Measurements from ENCODE around the gene LENG9. TPM values are rescaled to one million over a fixed set of nuclear protein-coding genes. Genes with fewer than 3 reads are reported as not detected.

Gene LENG9
- total RNA-seq, 1 donor from 2014 or later = 10.3 TPM

- no peak for TF ChIP-seq POLR2AphosphoS5 (IDR thresholded peaks at IDR 0.05; ENCODE audit: insufficient read depth in 1 of 2, low read depth in 1 of 2)
- TF ChIP-seq CTCF (IDR thresholded peaks at IDR 0.05) = no peak
- TF ChIP-seq POLR2A (IDR thresholded peaks at IDR 0.05) = no peak
- intact Hi-C loops (cut with DNase I) = no loop called here
- Histone ChIP-seq H3K36me3 (no peaks in the 10 kb centered on the region), H3K9me3 (no peaks in the 10 kb centered on the region), H3K27me3 (no peaks in the 10 kb centered on the region), H3K4me1 (peaks cover 47% of the 10 kb centered on the region), H3K4me3 (peak overlapping the region; percentile 48 to 50), H3K27ac (peak overlapping the region; percentile 88)
- no peak for DNase-seq (ENCODE audit: extremely low spot score in 2 of 2)
Measured at GRCh38 chr19:54473892-54474372, 10.4 kb upstream of the LENG9 start.

- H3K27me3 ChIP-seq = no peaks in the 10 kb centered on the region
- H3K27ac ChIP-seq = peak within 1 kb of the TSS; percentile 88
- peak in 1 of 2 donors; percentile 88 for DNase-seq (ENCODE audit: extremely low spot score in 2 of 2)
- H3K9me3 ChIP-seq = no peaks in the 10 kb centered on the region
- TF ChIP-seq CTCF (IDR thresholded peaks at IDR 0.05) (no peak), POLR2AphosphoS5 (IDR thresholded peaks at IDR 0.05; ENCODE audit: insufficient read depth in 1 of 2, low read depth in 1 of 2) (peak; percentile 72 to 94), POLR2A (IDR thresholded peaks at IDR 0.05) (peak in 1 of 2 donors; percentile 76)
- H3K4me3 ChIP-seq = peak within 1 kb of the TSS; percentile 48 to 50
- intact Hi-C loops (cut with DNase I) = no loop called here
- peaks cover 47% of the 10 kb centered on the region for H3K4me1 ChIP-seq
- H3K36me3 ChIP-seq = no peaks in the 10 kb centered on the region
Measured at GRCh38 chr19:54473071-54473891, 9.7 kb upstream of the LENG9 start, which contains the start of gene CDC42EP5. Gene CDC42EP5 (minus strand): TSS chr19:54473296. CDS start chr19:54465547, 7,749 bp downstream.

GRCh38 chr19:54470991-54471782 is 7.6 kb upstream of the LENG9 start:
- Histone ChIP-seq H3K27ac (peak overlapping the region; percentile 64), H3K9me3 (no peaks in the 10 kb centered on the region), H3K4me3 (peak overlapping the region; percentile 52 to 61), H3K36me3 (no peaks in the 10 kb centered on the region), H3K4me1 (peaks cover 47% of the 10 kb centered on the region), H3K27me3 (no peaks in the 10 kb centered on the region)
- intact Hi-C loops (cut with DNase I) = no loop called here
- TF ChIP-seq POLR2AphosphoS5 (IDR thresholded peaks at IDR 0.05; ENCODE audit: insufficient read depth in 1 of 2, low read depth in 1 of 2) (peak in 1 of 2 donors; percentile 59), POLR2A (IDR thresholded peaks at IDR 0.05) (no peak), CTCF (IDR thresholded peaks at IDR 0.05) (no peak)
- peak in 1 of 2 donors; percentile 86 for DNase-seq (ENCODE audit: extremely low spot score in 2 of 2)

- intact Hi-C loops (cut with DNase I) = no loop called here
- H3K36me3 ChIP-seq = no peaks in the 10 kb centered on the region
- H3K9me3 ChIP-seq = no peaks in the 10 kb centered on the region
- H3K4me3 ChIP-seq = peak overlapping the region; percentile 52 to 61
- H3K27ac ChIP-seq = peak overlapping the region; percentile 64
- no peak for DNase-seq (ENCODE audit: extremely low spot score in 2 of 2)
- no peaks in the 10 kb centered on the region for H3K27me3 ChIP-seq
- TF ChIP-seq POLR2A (IDR thresholded peaks at IDR 0.05) = no peak
- no peak for TF ChIP-seq CTCF (IDR thresholded peaks at IDR 0.05)
- no peak for TF ChIP-seq POLR2AphosphoS5 (IDR thresholded peaks at IDR 0.05; ENCODE audit: insufficient read depth in 1 of 2, low read depth in 1 of 2)
- H3K4me1 ChIP-seq = peaks cover 47% of the 10 kb centered on the region
Measured at GRCh38 chr19:54470276-54470887, 6.8 kb upstream of the LENG9 start.
